GM18508 (cell line): ENCODE results near the gene E2F4.
A peak's percentile ranks its signal among the peaks of the same experiment; 100 is the strongest.

Experiments
- ATAC-seq: cut with Tn5 transposase; IDR thresholded peaks from one replicate; pipeline ENCODE4 v1.9.1; 2021; ENCODE audit warnings: moderate number of reproducible peaks; ENCODE audit not compliant: insufficient read depth, unreplicated experiment

Gene E2F4

DNA sequence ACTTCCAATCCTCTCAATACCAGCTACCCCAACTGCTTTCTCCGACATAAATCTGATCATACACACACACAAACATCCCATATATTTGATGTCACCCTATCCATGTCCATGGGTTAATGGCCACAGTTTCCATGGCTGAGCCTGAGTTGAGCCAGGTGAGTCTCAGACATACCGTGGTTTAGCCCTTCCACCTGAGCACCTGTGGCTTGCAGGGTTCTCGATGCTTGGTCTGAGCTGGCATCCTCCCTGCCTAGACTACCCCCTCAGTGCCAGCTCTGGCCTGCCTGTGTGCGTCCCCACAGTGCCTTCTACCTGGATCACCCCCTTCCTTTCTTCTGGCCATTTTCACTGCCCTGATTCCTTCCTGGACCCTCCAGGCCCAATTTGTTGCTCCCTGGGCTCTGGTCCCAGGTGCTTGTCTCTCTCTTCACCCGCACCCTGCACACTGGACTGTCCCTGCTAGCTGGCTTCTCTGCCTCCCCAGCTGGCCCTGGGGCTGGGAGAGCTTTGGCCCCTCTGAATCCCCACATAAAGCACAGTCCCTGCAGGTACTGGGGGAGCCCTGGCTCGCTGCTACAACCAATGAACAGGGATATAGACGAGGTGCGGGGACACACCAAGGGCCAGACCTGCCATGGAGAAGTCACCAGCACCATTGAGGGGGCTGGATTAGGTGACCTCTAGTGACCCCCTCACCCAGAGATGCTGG, 14.3 kb downstream of the E2F4 start:
- no peak for ATAC-seq

DNA sequence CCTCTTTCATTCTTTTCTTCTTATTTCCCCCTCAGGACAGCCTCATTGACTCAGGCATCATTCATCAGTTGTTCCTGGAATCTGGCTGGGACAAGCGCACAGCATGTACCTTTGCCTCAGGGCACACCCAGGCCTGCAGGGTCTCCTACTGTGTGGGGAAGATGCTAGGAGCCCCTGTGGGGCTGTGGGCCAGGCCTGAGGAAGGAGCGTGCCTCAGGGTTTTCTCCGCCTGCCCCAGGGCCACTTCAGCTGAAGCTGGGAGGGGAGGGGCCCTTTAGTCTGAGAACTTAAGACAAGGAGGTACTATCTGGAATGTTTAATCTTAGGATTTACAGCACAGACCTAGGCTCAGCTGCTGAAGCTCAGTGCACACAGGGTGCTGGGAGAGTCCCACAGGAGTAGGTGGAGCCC, 14.9 kb downstream of the E2F4 start:
- ATAC-seq = no peak

DNA sequence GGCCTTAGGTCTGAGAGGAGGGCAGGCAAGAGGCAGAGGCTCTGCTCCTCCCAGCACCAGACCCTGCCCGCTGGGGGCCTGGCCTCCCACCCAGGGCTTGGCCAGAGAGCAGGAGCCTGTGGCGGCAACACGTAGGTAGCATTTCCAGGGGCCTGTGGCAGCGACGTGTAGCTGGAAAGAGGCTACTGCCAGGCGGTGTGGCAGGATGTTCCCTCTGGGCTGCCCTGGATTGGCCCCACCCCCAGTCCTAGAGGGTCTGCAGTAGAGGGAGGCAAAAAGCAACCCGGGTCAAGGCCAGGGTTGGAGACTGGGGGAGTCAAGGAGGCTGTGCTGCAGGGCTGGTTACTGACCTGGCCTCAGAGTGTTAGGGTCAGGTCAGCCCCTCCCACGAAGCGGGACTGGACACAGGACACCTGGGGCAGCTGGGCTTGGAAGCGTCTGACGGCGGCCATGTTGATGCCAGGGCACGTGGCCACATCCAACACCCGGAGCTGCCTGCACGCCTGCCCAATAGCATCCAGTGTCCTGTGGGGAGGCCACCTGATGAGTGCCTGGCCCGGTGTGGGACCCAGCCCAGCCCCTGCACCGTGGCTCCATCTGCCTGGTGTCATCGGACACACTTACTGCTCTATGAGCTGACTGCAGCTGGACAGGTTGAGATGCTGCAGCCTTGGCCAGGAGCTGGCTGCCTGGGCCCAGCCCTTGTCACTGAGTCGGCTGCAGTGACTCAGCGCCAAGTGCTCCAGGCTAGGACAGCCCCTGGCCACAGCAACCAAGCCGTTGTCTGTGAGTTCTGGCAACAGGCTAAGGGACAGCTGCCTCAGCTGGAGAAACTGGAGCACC, 15.5 kb downstream of the E2F4 start:
- no peak for ATAC-seq

DNA sequence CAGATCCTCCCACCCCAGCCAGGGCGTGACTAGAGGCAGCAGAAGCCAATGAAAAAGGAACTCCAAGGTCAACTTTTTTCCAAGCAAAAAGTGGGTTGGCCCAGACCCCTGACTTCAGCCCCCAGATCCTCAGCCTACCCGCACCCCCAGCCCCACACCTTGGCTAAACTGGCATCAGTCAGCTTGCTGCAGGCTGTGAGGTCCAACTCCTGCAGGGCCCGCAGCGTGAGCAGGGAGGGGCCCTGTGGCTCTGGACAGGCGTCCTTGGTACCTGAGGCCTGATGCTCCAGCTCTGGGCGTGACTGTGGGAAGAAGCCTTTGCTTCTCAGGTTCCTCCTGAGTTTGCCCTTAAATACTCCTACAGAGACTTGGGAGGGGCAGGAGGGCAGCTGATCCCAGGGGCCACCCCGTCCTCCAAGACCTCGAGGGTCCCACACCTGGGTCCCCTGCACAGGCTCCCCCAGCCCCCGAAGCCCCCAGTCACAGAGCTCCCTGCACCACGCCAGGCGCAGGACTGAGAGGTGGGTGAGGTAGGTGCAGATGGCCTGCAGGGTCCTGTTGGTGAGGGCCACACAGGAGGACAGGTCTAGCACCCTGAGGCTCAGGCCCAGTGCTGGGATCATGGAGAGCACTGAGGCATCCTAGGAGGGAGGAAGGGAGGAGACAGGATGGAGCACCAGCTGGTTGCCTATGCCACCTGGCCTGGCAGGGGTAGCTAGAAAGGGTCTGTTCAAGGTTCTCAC, 16.4 kb downstream of the E2F4 start:
- ATAC-seq = no peak

DNA sequence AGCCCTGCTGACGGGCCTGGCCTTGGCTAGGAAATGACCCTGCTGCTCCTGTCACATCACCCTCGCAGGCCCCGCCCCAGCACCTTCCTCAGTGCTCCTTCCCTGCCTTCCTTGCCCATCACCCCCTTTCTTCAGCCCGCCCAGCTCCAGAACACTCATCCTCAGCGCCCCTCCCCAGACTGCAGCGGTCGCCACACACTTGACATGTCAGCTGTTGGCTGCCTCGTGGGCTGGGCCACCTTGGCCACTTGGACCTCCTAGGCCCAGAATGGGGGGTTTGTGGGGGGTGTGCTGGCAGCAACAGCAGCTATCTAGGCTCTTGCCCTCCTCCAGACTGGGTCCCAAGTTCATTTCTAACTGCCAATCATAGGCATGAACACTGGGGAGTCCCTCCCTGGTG, 17.6 kb downstream of the E2F4 start:
- no peak for ATAC-seq

DNA sequence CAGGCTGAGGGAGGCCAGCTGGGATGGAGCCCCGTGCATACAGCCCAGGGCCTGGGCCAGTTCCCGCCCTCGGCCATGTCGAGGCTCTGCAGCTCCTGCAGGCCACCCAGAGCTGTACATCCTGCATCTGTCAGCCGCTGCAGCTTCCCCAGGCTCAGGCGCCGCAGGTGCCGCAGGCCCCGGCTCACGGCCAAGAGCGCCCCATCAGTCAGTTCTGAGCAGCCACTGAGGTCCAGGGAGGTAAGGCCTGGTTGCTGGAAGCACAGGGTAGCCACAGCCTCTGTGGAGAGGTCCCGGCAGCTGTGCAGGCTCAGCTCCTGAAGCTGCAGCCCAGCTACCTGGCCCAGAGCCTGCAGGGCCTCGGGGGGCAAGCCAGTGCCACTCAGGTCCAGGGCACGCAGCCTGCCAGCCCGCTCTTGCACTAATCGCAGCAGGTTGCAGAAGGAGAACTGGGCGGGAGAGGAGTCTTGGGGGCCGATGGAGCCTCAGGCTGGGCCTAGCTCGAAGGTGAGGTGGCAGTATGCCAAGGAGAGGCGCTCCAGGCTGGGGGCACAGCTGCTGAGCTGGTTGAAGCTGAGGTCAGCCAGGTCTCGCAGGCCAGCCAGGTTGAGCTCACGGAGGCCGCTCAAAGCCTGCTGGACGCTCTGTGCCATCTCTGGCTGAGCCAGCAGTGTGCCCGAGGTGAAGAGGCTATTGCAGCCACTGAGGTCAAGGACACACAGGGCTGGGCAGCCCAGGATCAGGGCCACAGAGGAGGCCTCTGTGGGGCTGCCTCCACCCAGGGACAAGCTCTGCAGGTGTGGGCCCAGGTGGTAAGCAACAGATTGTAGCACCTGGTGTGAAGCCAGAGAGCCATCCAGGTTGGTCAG, 18.3 kb downstream of the E2F4 start:
- ATAC-seq = no peak

DNA sequence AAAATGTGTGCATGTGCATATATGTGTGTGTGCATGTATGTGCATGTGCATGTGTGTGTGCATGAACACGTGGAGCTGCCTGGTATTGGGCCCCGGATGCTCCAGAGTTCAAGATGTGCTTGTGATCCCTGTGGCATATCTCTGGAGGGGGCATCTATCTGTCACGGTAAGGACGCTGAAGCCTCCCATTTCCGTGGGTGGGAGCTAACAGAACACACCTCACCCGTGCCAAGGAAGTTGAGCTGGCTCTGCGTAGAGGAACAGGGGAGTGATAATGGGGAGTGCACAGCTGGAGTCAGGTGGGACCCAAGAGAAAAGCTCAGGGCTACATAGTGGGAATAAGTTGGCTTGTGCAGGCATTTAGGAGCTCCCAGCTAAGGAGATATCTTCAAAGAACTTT, 19.7 kb downstream of the E2F4 start:
- no peak for ATAC-seq

DNA sequence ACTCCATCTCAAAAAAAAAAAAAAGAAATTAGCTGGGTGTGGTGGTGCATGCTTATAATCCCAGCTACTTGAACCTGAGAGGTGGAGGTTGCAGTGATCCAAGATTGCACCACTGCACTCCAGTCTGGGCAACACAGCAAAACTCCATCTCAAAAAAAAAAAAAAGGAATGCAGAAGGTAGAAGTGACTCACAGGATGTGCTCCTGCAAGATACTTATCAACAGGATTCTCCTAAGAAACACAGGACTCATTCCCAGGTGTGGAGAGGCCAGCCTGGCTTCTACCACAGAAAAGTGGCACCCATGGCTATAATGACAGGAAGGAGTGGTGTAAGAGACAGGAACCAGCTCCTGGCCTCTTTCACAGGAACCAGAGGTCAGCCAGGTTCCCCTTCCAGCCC, 20.8 kb downstream of the E2F4 start:
- ATAC-seq = no peak

DNA sequence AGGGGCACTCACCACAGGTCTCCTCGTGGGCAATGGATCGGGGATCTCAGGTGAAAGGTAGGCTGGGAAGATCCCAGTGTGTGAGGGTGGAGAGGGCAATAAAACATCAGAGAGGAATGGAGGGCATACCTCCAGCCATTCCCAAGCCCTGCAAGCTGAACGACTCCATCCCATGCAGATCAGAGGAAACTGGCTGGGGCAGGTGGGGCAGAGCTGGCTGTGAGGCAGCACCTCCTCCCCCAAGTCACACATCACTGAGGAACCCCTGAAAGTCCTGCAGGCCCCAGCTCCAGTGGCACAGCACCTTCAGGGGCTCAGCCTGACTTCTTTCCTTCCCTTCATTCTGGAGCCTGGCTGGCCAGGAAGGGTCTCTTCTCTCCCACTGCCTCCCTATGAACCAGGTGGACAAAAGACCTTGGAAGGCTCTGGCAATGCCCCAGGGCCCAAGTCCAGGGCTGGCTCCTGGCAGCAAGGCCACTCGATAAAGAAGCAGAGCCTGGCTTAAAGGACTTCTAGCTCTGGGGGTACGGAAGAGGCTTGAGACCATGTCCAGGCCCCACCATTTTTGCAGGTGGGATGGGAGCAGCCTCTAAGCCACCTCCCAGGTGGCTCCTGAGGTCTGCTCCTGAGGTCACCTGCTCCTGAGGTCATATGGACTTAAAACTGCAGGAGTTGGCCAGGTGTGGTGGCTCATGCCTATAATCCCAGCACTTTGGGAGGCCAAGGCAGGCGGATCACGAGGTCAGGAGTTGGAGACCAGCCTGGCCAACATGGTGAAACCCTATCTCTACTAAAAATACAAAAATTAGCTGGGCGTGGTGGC, 21.5 kb downstream of the E2F4 start:
- no peak for ATAC-seq

DNA sequence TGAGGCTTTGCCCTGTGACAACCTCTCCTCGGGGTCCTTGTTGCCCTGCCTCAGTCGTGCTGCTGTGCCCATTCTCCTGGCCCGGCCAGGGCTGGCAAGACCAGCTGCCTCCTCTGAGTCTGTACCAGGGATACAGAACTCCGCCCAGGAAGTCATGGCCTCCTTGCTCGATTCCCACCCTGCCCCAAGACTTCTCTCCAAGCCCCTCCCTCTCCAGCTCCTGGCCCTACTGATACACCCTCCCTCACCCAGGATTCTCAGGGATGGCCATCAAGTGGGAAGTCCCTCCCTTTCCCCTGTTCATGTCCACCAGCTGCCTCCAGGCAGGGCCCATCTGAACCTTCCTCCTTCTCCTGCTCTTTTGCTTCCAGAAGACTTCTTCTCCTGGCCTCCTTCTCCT, 23.8 kb downstream of the E2F4 start:
- no peak for ATAC-seq

DNA sequence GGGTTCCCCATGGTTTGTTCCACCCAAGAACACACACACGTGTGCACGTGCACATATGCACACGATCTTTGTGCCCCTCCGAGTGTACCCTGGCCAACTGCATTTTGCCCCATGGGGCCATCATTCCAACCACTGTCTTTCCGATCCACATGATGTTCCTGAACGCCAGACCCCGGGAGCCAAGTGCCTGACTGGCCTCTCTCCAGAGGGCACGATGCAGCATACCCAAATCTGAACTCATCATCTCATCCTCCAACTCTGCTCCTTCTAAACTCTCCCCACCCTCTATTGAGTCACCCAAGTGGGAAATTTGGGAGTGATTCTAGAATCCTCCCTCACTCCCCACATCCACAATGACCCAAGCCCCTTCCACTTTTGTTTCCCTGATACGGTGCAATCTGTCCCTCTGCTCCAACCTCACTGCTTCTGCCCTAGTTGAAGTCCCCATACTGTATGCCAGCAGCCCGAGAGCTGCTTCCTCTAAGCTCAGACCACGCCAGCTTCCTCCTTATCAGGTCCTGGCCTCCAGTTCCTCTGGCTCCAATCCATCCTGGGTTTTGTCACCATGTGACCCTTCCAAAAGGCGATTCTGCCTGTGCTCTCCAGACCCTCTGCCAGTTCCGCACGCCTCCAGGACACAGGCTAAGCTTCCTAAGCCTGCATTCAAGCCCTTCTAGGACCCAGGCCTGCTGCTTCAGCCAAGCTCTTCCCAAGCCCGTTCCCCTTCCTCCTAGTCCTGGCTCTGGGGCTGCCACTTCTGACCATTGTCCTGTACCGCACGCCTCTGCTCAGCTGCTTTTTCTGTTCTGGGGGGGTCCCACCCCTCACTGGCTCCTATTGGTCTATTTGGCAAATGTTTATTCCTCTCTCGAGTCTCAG, 24.9 kb downstream of the E2F4 start:
- no peak for ATAC-seq

DNA sequence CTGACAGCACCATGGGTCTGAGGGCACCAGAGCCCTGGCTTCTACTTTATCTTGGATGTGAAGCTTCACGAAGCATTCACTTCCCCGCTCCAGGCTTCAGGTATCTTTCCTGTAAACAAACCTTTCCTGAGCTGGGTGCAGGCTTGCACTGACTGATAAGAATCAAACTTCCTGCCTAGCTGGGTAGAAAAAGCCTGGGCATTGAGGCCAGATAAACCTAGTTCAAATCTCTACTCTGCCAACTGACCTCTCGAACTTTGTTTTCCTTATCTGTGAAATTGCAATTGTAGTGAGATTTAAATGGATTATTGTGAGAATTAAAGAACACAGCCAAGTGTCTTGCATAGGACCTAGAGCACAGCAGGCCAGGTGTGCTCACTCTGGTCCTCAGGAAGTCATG, 32.0 kb downstream of the E2F4 start:
- ATAC-seq = no peak

DNA sequence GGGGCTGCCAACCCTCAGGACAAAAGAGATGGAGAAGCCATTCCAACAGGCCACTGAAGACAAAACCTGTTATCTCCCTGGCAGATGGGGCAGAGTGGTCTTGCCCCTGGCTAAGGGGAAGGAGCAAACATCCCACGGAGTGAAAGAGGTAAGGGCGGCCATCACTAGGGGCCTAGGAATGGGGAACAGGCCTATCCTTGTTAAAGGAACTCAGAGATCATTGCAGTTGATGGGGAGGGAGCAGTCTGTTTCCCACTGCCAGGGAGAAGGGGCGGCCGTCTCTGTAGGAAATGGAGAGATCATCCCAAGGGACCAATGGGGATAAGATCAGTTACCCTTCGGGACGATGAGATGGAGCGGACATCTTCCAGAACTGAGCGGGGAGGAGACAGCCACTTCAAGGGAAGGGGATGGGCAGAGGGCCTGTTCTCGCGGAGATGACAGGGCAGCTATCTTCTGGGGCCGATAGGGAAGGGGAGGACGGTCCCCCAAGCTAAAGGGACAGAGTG, 34.4 kb downstream of the E2F4 start:
- ATAC-seq = no peak

DNA sequence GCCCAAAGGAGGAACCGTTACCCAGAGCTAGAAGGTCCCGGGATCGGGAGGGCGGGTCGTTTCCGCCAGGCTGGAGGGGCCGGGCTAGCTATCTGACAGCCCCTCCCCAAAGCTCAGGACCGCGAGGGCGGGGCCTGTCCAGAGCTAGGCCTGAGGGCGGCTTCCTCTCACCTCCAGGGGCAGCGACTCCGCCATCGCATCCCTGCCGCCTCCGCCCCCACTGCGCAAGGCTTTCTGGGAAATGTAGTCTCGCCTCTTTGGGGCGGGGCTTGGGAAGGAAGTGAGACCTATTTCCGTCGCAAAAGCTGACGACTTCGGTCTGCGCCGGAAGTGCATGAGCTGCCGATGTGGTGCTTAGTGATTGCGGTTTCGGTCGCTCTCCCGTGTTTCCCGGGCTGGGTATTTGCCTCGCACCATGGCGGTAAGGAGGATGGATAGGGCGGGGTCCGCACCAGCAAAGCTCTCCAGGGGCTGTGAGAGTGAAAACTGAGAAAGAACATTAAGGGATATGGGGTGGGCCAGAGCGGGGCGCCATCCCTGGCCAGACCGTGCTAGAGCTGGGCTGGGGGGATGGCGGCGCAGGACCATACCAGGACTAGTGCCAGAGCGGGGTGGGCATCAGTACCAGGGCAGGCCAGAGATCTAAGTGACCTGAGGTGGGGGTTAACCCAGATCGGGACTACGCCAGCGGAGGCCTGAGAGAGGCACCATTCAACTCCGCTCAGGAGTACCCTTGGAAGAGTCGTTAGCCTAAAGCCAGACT, 35.0 kb downstream of the E2F4 start, which contains the start of gene TMEM208:
TSS of gene TMEM208 (plus strand) at position 327 of the 763 bp plus-strand sequence. CDS start at position 416, 89 bp downstream.
- peak; percentile 48 for ATAC-seq

DNA sequence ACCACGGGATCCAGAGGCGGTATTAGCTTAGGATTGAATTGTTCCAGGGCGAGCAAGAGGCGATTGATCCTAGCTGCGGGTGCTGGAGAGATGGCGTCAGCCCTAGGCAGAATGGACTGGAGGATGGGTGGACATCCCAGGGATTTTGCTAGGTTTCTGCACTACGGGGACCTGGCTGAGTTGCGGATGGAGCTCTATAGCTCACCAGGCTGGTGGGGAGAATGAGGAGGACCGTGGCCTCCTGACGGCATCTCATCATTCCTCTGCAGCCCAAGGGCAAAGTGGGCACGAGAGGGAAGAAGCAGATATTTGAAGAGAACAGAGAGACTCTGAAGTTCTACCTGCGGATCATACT, 35.6 kb downstream of the E2F4 start:
- ATAC-seq = no peak

DNA sequence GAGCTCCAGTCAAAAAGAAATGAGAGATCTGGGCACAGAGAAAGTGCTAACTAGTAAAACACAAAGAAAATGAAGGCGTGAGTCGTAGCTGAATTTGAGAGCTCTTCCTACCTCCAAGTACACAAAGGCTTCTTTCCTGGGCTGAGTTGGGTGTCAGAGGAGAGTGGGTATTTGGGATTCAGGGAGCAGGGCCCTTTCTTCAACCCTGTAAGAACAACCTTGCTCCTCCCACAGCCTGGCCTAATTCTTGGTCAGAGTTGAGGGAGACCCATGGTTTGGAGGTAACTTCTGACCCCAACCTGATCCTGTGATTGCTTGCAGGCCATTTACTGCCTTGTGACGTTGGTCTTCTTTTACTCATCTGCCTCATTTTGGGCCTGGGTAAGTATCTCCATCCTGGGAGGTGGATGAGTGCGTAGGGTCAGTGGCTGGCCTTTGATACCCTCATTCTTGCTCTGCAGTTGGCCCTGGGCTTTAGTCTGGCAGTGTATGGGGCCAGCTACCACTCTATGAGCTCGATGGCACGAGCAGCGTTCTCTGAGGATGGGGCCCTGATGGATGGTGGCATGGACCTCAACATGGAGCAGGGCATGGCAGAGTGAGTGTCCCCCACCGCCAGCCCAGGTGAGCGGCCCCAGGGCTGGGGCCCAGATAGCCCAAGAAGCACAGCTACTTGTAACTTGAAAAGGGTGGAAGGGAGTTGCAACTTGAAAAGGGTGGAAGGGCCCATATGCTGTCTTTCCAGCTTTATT, 36.3 kb downstream of the E2F4 start:
- ATAC-seq = no peak

DNA sequence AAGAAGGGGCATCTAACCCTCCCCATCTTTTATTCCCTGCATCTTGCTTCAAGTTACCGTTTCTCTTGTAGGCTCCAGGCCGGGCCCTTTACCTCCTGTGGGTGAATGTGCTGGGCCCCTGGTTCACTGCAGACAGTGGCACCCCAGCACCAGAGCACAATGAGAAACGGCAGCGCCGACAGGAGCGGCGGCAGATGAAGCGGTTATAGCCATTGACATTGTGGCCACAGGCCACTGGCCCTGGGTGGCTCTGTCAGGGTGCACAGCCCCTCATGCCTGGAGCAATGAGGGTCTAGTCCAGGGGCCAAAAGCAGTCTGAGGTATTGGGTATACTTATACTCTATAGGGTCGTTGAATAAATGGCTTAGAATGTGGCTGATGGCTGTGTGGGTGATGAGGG, 37.0 kb downstream of the E2F4 start:
- no peak for ATAC-seq
